Tongue (tissue), 2 donors: ENCODE measurements around the gene SLC22A31. TPM values are rescaled to one million over a fixed set of nuclear protein-coding genes. Genes with fewer than 3 reads are reported as not detected.
"Not testable (repeated sequence)": the region's sequence is repeated elsewhere in the genome, so short reads cannot be mapped to it uniquely, and the experiment has no call there.

Experiments
- DNase-seq: peaks from one replicate; pipeline ENCODE4 v3.0.0-alpha.2; 2015
- total RNA-seq: library from RNA; depleted of rRNA; stranded (reverse); fragments of >200 nt; gene quantifications from one replicate; pipeline ENCODE4 v1.2.3, GENCODE V29; 2014

The SLC22A31 gene
- total RNA-seq, 1 donor from 2014 or later: 0.21 TPM

GRCh38 chr16:89192956-89193575 is 7.3 kb downstream of the SLC22A31 start:
- no peak for DNase-seq

- peak; percentile 84 for DNase-seq
These were observed 8.0 kb downstream of the SLC22A31 start for GRCh38 chr16:89192186-89192955.

- DNase-seq: no peak
These were observed 8.5 kb downstream of the SLC22A31 start for GRCh38 chr16:89191901-89192185.

- DNase-seq: no peak
These were observed 9.1 kb downstream of the SLC22A31 start for GRCh38 chr16:89191033-89191900.

GRCh38 chr16:89190150-89190958 is 10.0 kb downstream of the SLC22A31 start:
- no peak for DNase-seq

GRCh38 chr16:89189358-89190025 is 10.8 kb downstream of the SLC22A31 start:
- no peak for DNase-seq

- not testable (repeated sequence) for DNase-seq
These were observed 11.6 kb downstream of the SLC22A31 start for GRCh38 chr16:89188471-89189357.

GRCh38 chr16:89187770-89188392 is 12.5 kb downstream of the SLC22A31 start:
- no peak for DNase-seq

- no peak for DNase-seq
These were observed 13.1 kb downstream of the SLC22A31 start for GRCh38 chr16:89187032-89187769.

- not testable (repeated sequence) for DNase-seq
These were observed 13.7 kb downstream of the SLC22A31 start for GRCh38 chr16:89186593-89187031.

GRCh38 chr16:89185887-89186592 is 14.3 kb downstream of the SLC22A31 start:
- not testable (repeated sequence) for DNase-seq

- DNase-seq: peak; percentile 71
These were observed 15.2 kb downstream of the SLC22A31 start for GRCh38 chr16:89184933-89185794.

- no peak for DNase-seq
These were observed 15.7 kb downstream of the SLC22A31 start for GRCh38 chr16:89184677-89184932.

GRCh38 chr16:89183975-89184676 is 16.2 kb downstream of the SLC22A31 start:
- no peak for DNase-seq

- DNase-seq: no peak
These were observed 16.9 kb downstream of the SLC22A31 start for GRCh38 chr16:89183463-89183862.

GRCh38 chr16:89179656-89180315 is 20.6 kb downstream of the SLC22A31 start:
- no peak for DNase-seq

- no peak for DNase-seq
These were observed 21.2 kb downstream of the SLC22A31 start for GRCh38 chr16:89179148-89179484.
